Epithelial cell of proximal tubule (primary cell): ENCODE results near the gene METRN. TPM values are rescaled to one million over a fixed set of nuclear protein-coding genes. Genes with fewer than 3 reads are reported as not detected.

Source experiments
- DNase-seq: peaks from one replicate; pipeline ENCODE4 v3.0.0-alpha.2; 2011; ENCODE audit warnings: low read depth
- H3K4me3 ChIP-seq: 2 replicates; pipeline ENCODE4 v1.5.1; 2011; ENCODE audit warnings: low read depth, mild to moderate bottlenecking, low read length
- CTCF ChIP-seq: conservative IDR thresholded peaks from 2 replicates; pipeline ENCODE4 v1.5.1; 2012; ENCODE audit warnings: low read depth, mild to moderate bottlenecking, low read length
- total RNA-seq: library from RNA; depleted of rRNA; stranded (reverse); fragments of >200 nt; gene quantifications from 2 replicates; pipeline ENCODE4 v1.2.3, GENCODE V29; 2015

The METRN gene
- total RNA-seq, 1 donor from 2014 or later, result 183 TPM

- no peak for DNase-seq
- H3K4me3 ChIP-seq, result peak overlapping the region; percentile 57
- TF ChIP-seq CTCF, result no peak
Observed at GRCh38 chr16:678858-679813, 35.8 kb upstream of the METRN start.

- no peak for DNase-seq
- peak within 1 kb of the TSS; percentile 84 for H3K4me3 ChIP-seq
- no peak for TF ChIP-seq CTCF
Observed at GRCh38 chr16:679814-680624, 34.9 kb upstream of the METRN start, which contains the start of gene STUB1. TSS of gene STUB1 (plus strand) at chr16:680410. CDS start at chr16:680526, 116 bp downstream.

- H3K4me3 ChIP-seq, result peak overlapping the region; percentile 84
- no peak for DNase-seq
- TF ChIP-seq CTCF, result no peak
Observed at GRCh38 chr16:680625-680945, 34.3 kb upstream of the METRN start.

- peak overlapping the region; percentile 84 for H3K4me3 ChIP-seq
- no peak for TF ChIP-seq CTCF
- DNase-seq, result no peak
Observed at GRCh38 chr16:680967-681745, 33.8 kb upstream of the METRN start.

- no peak for TF ChIP-seq CTCF
- H3K4me3 ChIP-seq, result peak overlapping the region; percentile 84
- DNase-seq, result no peak
Observed at GRCh38 chr16:681746-682427, 33.0 kb upstream of the METRN start.
